Suprapubic skin (tissue), 3 donors: Measurements from ENCODE around the gene SERP1.

ENCODE experiments used
- CTCF ChIP-seq, 2 donors: fragments of 200-600 bp in 1 of 2; fragments of 450-650 bp in 1 of 2; sonication (generic) in 1 of 2; IDR thresholded peaks; one replicate each; pipeline ENCODE4 v1.5.1; 2016 to 2019; ENCODE audit warnings: antibody characterized with exemption in 2 of 2, mild to moderate bottlenecking in 1 of 2, moderate library complexity in 1 of 2
- POLR2A ChIP-seq, 2 donors: fragments of 450-650 bp; IDR thresholded peaks; one replicate each; pipeline ENCODE4 v1.6.1; 2017; ENCODE audit warnings: antibody characterized with exemption in 2 of 2, mild to moderate bottlenecking in 2 of 2, moderate library complexity in 2 of 2

DNA sequence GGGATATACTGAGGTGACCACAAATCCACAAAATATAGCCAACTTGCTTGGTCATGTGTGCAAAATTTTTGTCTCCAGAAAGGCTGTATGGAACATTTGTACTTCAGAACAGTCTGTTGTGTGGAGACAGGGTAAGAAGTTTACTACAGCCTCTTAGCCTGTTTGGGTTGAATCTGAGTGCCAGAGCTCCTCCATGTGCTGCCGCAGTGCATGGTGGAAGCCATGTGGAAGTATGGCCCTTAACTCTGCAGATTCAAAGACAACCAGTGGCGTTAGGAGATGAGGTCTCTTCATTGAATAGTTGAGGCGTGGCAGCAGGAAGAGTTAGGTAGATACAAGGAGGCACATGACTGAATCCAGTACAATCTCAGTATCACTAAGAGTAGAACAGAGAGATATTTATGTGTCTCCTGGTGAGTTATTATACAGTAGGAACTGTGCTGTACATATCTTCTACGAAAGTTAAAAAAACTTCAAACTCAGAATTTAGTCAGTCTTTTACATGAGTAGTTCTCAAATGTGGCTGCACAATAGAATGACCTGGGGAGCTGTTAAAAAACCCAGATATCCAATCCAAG, 9.7 kb upstream of the SERP1 start:
- TF ChIP-seq POLR2A (IDR thresholded peaks at IDR 0.05) (no peak), CTCF (IDR thresholded peaks at IDR 0.05) (no peak)
